Endothelial cell of umbilical vein (primary cell): Measurements from ENCODE around the gene SLC25A31. TPM values are rescaled to one million over a fixed set of nuclear protein-coding genes. Genes with fewer than 3 reads are reported as not detected.

Source experiments
- BruUV-seq: library from RNA; stranded (reverse); fragments of 400-500 nt; replicated peaks from 2 replicates; lab custom pipeline; 2021; lab: Mats Ljungman, UMichigan
- CTCF ChIA-PET: fragments of 300-600, 350-600 bp; sonication (Branson Sonifier 250); formaldehyde crosslinking; loops from one replicate; lab custom pipeline; 2021; ENCODE audit warnings: antibody characterized with exemption, inconsistent platforms; lab: Charles Lee
- POLR2A ChIA-PET: fragments of 300-600, 350-600 bp; sonication (Branson Sonifier 250); formaldehyde crosslinking; loops from one replicate; lab custom pipeline; 2021; ENCODE audit warnings: antibody characterized with exemption, inconsistent platforms; lab: Charles Lee
- DNase-seq: peaks from one replicate; pipeline ENCODE4 v3.0.0-alpha.2; 2011; ENCODE audit warnings: low read depth, low spot score
- FAIRE-seq: peaks from 2 replicates; lab custom pipeline; 2011; peaks lifted over from hg19 to GRCh38; lab: Jason Lieb, UNC
- H2AFZ ChIP-seq: 2 replicates; pipeline ENCODE4 v1.6.0; 2012; ENCODE audit warnings: low read depth, low read length, control low read depth, inconsistent platforms
- H3K27ac ChIP-seq: 2 replicates; pipeline ENCODE4 v1.5.1; 2011; ENCODE audit warnings: low read depth, mild to moderate bottlenecking, control low read depth, low read length, moderate library complexity; ENCODE audit not compliant: insufficient read depth
- H3K27me3 ChIP-seq, 2 experiments: 2 replicates each; pipeline versions ENCODE4 v1.6.0 to v1.6.1; 2011; ENCODE audit warnings: low read length in 2 of 2, mixed read lengths in 1 of 2; ENCODE audit not compliant: control insufficient read depth in 2 of 2, insufficient read depth in 2 of 2
- H3K36me3 ChIP-seq, 2 experiments: 2 replicates in 1 of 2; 3 replicates in 1 of 2; pipeline ENCODE4 v1.5.1; 2011; ENCODE audit warnings: low read length in 2 of 2, mild to moderate bottlenecking in 1 of 2, moderate library complexity in 1 of 2; ENCODE audit not compliant: control insufficient read depth in 2 of 2, insufficient read depth in 2 of 2; ENCODE audit errors: extremely low read depth in 1 of 2
- H3K4me1 ChIP-seq: 3 replicates; pipeline ENCODE4 v1.5.1; 2011; ENCODE audit warnings: mild to moderate bottlenecking, low read length; ENCODE audit not compliant: control insufficient read depth, insufficient read depth; ENCODE audit errors: extremely low read depth
- H3K4me2 ChIP-seq: 2 replicates; pipeline ENCODE4 v1.6.1; 2011; ENCODE audit warnings: low read length, control low read depth, mixed read lengths; ENCODE audit not compliant: insufficient read depth
- H3K4me3 ChIP-seq, 3 experiments: fragments of 200-600 bp in 1 of 3; sonication (generic), shearing (Covaris generic) in 1 of 3; replicated peaks in 1 of 3; 2 replicates each; pipeline ENCODE4 v1.5.1; 2011 to 2016; ENCODE audit warnings: control low read depth in 3 of 3, low read length in 3 of 3, mild to moderate bottlenecking in 2 of 3, inconsistent platforms in 1 of 3, low read depth in 1 of 3, moderate library complexity in 1 of 3; ENCODE audit not compliant: insufficient read depth in 1 of 3
- H3K79me2 ChIP-seq: 2 replicates; pipeline ENCODE4 v1.6.0; 2012; ENCODE audit warnings: low read length, inconsistent platforms; ENCODE audit not compliant: control insufficient read depth, insufficient read depth
- H3K9ac ChIP-seq: replicated peaks from 2 replicates; pipeline ENCODE3; 2011; ENCODE audit warnings: low read length, control low read depth; ENCODE audit not compliant: insufficient read depth; ENCODE audit errors: extremely low read depth
- H3K9me1 ChIP-seq: replicated peaks from 3 replicates; pipeline ENCODE4 v1.6.0; 2011; ENCODE audit warnings: mild to moderate bottlenecking, low read length; ENCODE audit not compliant: control insufficient read depth, insufficient read depth; ENCODE audit errors: extremely low read depth
- H3K9me3 ChIP-seq: replicated peaks from 2 replicates; pipeline ENCODE4 v1.5.1; 2012; ENCODE audit warnings: low read length, inconsistent platforms; ENCODE audit not compliant: control insufficient read depth, insufficient read depth
- H4K20me1 ChIP-seq: replicated peaks from 2 replicates; pipeline ENCODE3; 2011; ENCODE audit warnings: mild to moderate bottlenecking, low read length; ENCODE audit not compliant: control insufficient read depth, insufficient read depth; ENCODE audit errors: extremely low read depth
- CTCF ChIP-seq, 2 donors: IDR thresholded peaks; 1 replicate in 1 of 2; 2 replicates in 1 of 2; pipeline ENCODE4 v1.5.1; 2011; ENCODE audit warnings: low read length in 2 of 2, mild to moderate bottlenecking in 2 of 2, moderate library complexity in 2 of 2, control low read depth in 1 of 2, inconsistent platforms in 1 of 2, low read depth in 1 of 2; ENCODE audit not compliant: insufficient read depth in 1 of 2; ENCODE audit errors: extremely low read depth in 1 of 2
- EZH2 ChIP-seq: IDR thresholded peaks from 2 replicates; pipeline ENCODE4 v1.6.1; 2012; ENCODE audit warnings: borderline replicate concordance, low read depth, mild to moderate bottlenecking, moderate library complexity, low read length, inconsistent platforms; ENCODE audit not compliant: severe bottlenecking
- GATA2 ChIP-seq: IDR thresholded peaks from 2 replicates; pipeline ENCODE4 v1.7.0; 2011; ENCODE audit warnings: low read depth, mild to moderate bottlenecking, moderate library complexity, mixed read lengths, low read length; ENCODE audit not compliant: insufficient read length, insufficient read depth
- JUN ChIP-seq: IDR thresholded peaks from 2 replicates; pipeline ENCODE4 v1.6.1; 2011; ENCODE audit warnings: borderline replicate concordance, low read depth; ENCODE audit not compliant: insufficient read length, insufficient read depth
- MAX ChIP-seq: IDR thresholded peaks from 2 replicates; pipeline ENCODE4 v1.6.1; 2011; ENCODE audit not compliant: insufficient read depth, insufficient read length
- MYC ChIP-seq: IDR thresholded peaks from one replicate; pipeline ENCODE4 v1.6.1; 2011; ENCODE audit warnings: mild to moderate bottlenecking, low read depth, low read length
- POLR2AphosphoS5 ChIP-seq: IDR thresholded peaks from 2 replicates; pipeline ENCODE4 v1.6.1; 2012; ENCODE audit warnings: low read depth, mild to moderate bottlenecking, control low read depth, low read length, moderate library complexity; ENCODE audit not compliant: insufficient read depth
- dilution Hi-C: fragments of 300-500 bp; cut with MboI; formaldehyde crosslinking; loops from one replicate; pipeline ENCODE4 v1.15.0; 2019; ENCODE audit warnings: low sequenced_read_pairs; ENCODE audit not compliant: extremely low pct_ligation_motif_present
- intact Hi-C: fragments of 100-400 bp; cut with micrococcal nuclease; formaldehyde crosslinking; loops from one replicate; pipeline ENCODE4 v1.10.0; 2022
- polyA plus RNA-seq, 4 experiments: library from polyadenylated mRNA; depleted of rRNA in 3 of 4; stranded (reverse) in 3 of 4; unstranded in 1 of 4; fragments of >200 nt; gene quantifications; 2 replicates each; pipeline versions ENCODE4 v1.2.1 to v1.2.3, GENCODE V29; 2011 to 2012; ENCODE audit warnings: missing spikeins in 1 of 4
- total RNA-seq: library from RNA; stranded (reverse); gene quantifications from 2 replicates; pipeline ENCODE4 v1.2.3, GENCODE V29; 2021

The SLC25A31 gene
- total and polyA plus RNA-seq, 2 donors (not counting 3 experiments of a cell fraction or from before 2014, with no cell fraction given) = not detected

- H3K4me2 ChIP-seq = peak overlapping the region; percentile 41
- ChIA-PET CTCF (interaction anchor here (0.7 to 2.1 kb wide), 4 partner anchors 98 to 497 kb away, joined by 3 to 14 read pairs (median 5); partner anchors contain the start of genes ABHD18, MFSD8 and PLK4), POLR2A (interaction anchor here (0.6 to 1.5 kb wide), 2 partner anchors 14 to 182 kb away, joined by 3 read pairs; partner anchors contain the start of genes ABHD18 and MFSD8)
- peaks cover 2% of the 10 kb centered on the region for H3K4me1 ChIP-seq
- TSS peak; percentile 93 for BruUV-seq
- H3K9ac ChIP-seq = peak overlapping the region; percentile 80
- intact Hi-C loops (loop anchor here (2.0 to 5.0 kb wide), 3 partner anchors 150 to 504 kb away; partner anchors contain the start of genes INTU and PGRMC2), dilution Hi-C loops (no loop called here)
- no peaks in the 10 kb centered on the region for H3K9me1 ChIP-seq
- H3K27me3 ChIP-seq = peaks cover 0 to 1% of the 10 kb centered on the region in 2 experiments
- no peaks in the 10 kb centered on the region for H4K20me1 ChIP-seq
- FAIRE-seq (peak; percentile 12), DNase-seq (peak; percentile 89)
- H3K79me2 ChIP-seq = no peaks in the 10 kb centered on the region
- peak overlapping the region; percentile 1 for H3K27ac ChIP-seq
- H3K36me3 ChIP-seq = no peaks in the 10 kb centered on the region
- H3K4me3 ChIP-seq = peak overlapping the region; percentile 35 to 53 (median 53)
- no peaks in the 10 kb centered on the region for H3K9me3 ChIP-seq
- TF ChIP-seq GATA2 (no peak), EZH2 (no peak), MYC (no peak), MAX (no peak), CTCF (IDR thresholded peaks at IDR 0.05; ENCODE audit: extremely low read depth in 1 of 2, insufficient read depth in 1 of 2, low read depth in 1 of 2, low read length in 2 of 2) (no peak), POLR2AphosphoS5 (no peak), JUN (no peak)
- H2AFZ ChIP-seq = peak overlapping the region; percentile 50
These were observed 53.0 kb downstream of the SLC25A31 start for GRCh38 chr4:127783026-127783769.
